Measurements from ENCODE around the gene ATP11A.
"Not testable (repeated sequence)": the region's sequence is repeated elsewhere in the genome, so short reads cannot be mapped to it uniquely, and the experiment has no call there.

The ATP11A gene

GRCh38 chr13:112779856-112780604, 90.2 kb downstream of the ATP11A start:
- no peak for DNase-seq

GRCh38 chr13:112781287-112781686, 91.4 kb downstream of the ATP11A start:
- no peak for DNase-seq

- no peak for DNase-seq
These were observed 92.1 kb downstream of the ATP11A start for GRCh38 chr13:112781881-112782361.

GRCh38 chr13:112782429-112783010, 92.7 kb downstream of the ATP11A start:
- DNase-seq, result no peak

- DNase-seq, result no peak
These were observed 93.5 kb downstream of the ATP11A start for GRCh38 chr13:112783135-112783977.

GRCh38 chr13:112783978-112784371, 94.1 kb downstream of the ATP11A start:
- DNase-seq, result no peak

- no peak for DNase-seq
These were observed 95.1 kb downstream of the ATP11A start for GRCh38 chr13:112784811-112785482.

- no peak for DNase-seq
These were observed 95.6 kb downstream of the ATP11A start for GRCh38 chr13:112785483-112785856.

GRCh38 chr13:112786810-112787209, 97.0 kb downstream of the ATP11A start:
- not testable (repeated sequence) for DNase-seq

GRCh38 chr13:112790735-112791641, 101.2 kb downstream of the ATP11A start:
- no peak for DNase-seq

- DNase-seq, result no peak
These were observed 102.0 kb downstream of the ATP11A start for GRCh38 chr13:112791663-112792440.

- DNase-seq, result no peak
These were observed 102.7 kb downstream of the ATP11A start for GRCh38 chr13:112792511-112792910.

- no peak for DNase-seq
These were observed 104.0 kb downstream of the ATP11A start for GRCh38 chr13:112793545-112794445.

GRCh38 chr13:112795277-112795676, 105.4 kb downstream of the ATP11A start:
- no peak for DNase-seq

GRCh38 chr13:112796190-112796915, 106.5 kb downstream of the ATP11A start:
- DNase-seq, result no peak

- DNase-seq, result no peak
These were observed 109.6 kb downstream of the ATP11A start for GRCh38 chr13:112799394-112799793.

- DNase-seq, result no peak
These were observed 110.2 kb downstream of the ATP11A start for GRCh38 chr13:112800057-112800456.

- not testable (repeated sequence) for DNase-seq
These were observed 111.0 kb downstream of the ATP11A start for GRCh38 chr13:112800807-112801206.

GRCh38 chr13:112802802-112803195, 113.0 kb downstream of the ATP11A start:
- no peak for DNase-seq

All from activated naive CD4-positive, alpha-beta T cell treated with Interleukin-2 at 50 U/mL for 16 hours (primary cell).